ENCODE measurements around the gene SHISA4. TPM values are rescaled to one million over a fixed set of nuclear protein-coding genes. Genes with fewer than 3 reads are reported as not detected.
A peak's percentile ranks its signal among the peaks of the same experiment; 100 is the strongest.

The SHISA4 gene
- total and polyA plus RNA-seq, 2 experiments from 2014 or later = 21.9 to 22.8 TPM

DNA sequence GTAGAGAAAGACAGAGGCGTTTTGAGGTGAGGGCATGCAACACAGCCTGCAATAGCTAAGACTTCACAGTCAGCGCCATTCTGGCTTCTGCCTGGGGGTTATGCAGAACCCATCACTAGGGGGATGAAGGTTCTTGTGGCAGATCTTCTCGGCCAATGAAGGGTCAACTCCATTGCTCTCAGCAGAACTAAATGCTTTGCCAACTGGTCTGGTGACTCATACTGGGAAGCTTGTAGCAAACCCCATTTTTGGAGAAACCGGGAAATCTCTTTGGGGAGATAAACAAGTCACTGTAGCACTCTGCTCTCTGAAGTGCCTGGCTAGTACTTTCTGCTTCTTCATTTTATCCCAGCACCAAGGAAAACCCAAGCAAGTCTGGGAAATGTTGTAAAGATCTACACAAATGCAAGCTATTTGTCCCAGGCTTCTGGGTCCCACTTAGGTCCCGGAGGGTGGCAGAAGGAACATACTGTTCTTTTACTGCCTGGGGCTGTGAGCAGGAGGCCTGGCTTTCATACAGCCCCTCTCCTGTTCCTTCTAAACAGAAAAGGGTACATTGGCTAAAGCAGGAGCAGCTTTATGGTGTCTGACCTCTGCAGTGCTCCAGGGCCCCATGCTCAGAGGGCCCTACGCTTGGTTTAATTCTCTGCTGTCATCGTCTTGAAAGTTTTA lies 28.8 kb downstream of the SHISA4 start:
- TF ChIP-seq, protein P1, sequence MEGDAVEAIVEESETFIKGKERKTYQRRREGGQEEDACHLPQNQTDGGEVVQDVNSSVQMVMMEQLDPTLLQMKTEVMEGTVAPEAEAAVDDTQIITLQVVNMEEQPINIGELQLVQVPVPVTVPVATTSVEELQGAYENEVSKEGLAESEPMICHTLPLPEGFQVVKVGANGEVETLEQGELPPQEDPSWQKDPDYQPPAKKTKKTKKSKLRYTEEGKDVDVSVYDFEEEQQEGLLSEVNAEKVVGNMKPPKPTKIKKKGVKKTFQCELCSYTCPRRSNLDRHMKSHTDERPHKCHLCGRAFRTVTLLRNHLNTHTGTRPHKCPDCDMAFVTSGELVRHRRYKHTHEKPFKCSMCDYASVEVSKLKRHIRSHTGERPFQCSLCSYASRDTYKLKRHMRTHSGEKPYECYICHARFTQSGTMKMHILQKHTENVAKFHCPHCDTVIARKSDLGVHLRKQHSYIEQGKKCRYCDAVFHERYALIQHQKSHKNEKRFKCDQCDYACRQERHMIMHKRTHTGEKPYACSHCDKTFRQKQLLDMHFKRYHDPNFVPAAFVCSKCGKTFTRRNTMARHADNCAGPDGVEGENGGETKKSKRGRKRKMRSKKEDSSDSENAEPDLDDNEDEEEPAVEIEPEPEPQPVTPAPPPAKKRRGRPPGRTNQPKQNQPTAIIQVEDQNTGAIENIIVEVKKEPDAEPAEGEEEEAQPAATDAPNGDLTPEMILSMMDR (IDR thresholded peaks at IDR 0.05; ENCODE audit: low read depth, low read length) = no peak

DNA sequence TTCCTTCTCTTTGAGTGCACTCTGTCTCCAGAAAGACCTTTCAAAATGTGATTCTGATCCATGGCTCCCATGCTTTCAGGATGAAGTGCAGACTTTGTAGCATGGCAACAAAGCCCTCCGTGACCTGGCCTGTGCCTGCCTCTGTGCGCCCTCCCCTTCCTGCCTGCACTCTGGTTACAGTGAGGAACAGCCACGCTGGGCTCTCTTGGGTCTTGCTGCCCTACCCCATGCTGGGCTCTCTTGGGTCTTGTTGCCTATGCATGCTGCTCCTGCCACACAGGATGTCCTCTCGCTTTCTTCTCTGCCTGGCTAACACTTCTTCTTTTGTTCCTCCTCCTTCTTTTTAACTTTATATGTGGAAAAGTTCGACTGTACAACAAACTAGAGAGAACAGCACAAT lies 29.6 kb downstream of the SHISA4 start:
- no peaks in the 10 kb centered on the region for H3K27me3 ChIP-seq
- peaks cover 28% of the 10 kb centered on the region for H3K4me1 ChIP-seq (ENCODE audit: low read depth)
- H3K9me3 ChIP-seq (ENCODE audit: low read depth) = no peaks in the 10 kb centered on the region
- TF ChIP-seq, protein P1 (IDR thresholded peaks at IDR 0.05; ENCODE audit: low read depth, low read length) = no peak
- H3K27ac ChIP-seq = no peak overlapping the region
- no peaks in the 10 kb centered on the region for H3K36me3 ChIP-seq
- no peak for DNase-seq (ENCODE audit: low read depth in 1 of 2, low spot score in 1 of 2)
- H3K4me3 ChIP-seq = no peak overlapping the region

More for the DNA sequence above, 28.8 kb downstream of the SHISA4 start:
- Histone ChIP-seq H3K4me3 (no peak overlapping the region), H3K4me1 (ENCODE audit: low read depth) (peaks cover 28% of the 10 kb centered on the region), H3K9me3 (ENCODE audit: low read depth) (no peaks in the 10 kb centered on the region), H3K27ac (peak overlapping the region; percentile 72), H3K36me3 (no peaks in the 10 kb centered on the region), H3K27me3 (no peaks in the 10 kb centered on the region)
- DNase-seq (ENCODE audit: low read depth in 1 of 2, low spot score in 1 of 2) = peak in 1 of 2 donors; percentile 95

DNA sequence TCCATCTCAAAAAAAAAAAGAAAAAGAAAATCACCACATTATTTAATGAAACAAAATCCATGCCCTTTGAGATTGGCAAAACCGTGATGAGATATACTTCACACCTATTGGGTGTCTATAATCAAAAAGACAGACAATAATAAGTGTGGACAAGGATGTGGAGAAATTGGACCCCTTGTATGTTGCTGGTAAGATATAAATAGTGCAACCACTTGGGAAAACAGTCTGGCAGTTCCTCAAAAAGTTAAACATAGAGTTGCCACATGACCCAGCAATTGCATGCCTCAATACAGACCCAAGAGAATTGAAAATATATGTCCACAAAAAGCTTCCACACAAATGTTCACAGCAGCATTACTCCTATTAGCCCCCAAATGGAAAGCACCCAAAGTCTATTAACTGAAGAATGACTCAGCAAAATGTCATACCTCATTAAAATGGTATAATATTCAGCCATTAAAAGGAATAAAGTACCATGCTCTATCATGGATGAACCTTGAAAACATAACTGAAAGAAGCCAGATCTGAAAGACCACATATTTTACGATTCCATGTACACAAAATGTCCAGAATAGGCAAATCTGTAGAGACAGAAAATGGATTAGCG lies 33.4 kb downstream of the SHISA4 start:
- H3K4me1 ChIP-seq (ENCODE audit: low read depth) = peaks cover 7% of the 10 kb centered on the region
- no peak overlapping the region for H3K4me3 ChIP-seq
- no peaks in the 10 kb centered on the region for H3K9me3 ChIP-seq (ENCODE audit: low read depth)
- no peaks in the 10 kb centered on the region for H3K27me3 ChIP-seq
- H3K36me3 ChIP-seq = no peaks in the 10 kb centered on the region
- H3K27ac ChIP-seq = no peak overlapping the region
- DNase-seq (ENCODE audit: low read depth in 1 of 2, low spot score in 1 of 2) = no peak
- TF ChIP-seq, protein P1 (IDR thresholded peaks at IDR 0.05; ENCODE audit: low read depth, low read length) = no peak

DNA sequence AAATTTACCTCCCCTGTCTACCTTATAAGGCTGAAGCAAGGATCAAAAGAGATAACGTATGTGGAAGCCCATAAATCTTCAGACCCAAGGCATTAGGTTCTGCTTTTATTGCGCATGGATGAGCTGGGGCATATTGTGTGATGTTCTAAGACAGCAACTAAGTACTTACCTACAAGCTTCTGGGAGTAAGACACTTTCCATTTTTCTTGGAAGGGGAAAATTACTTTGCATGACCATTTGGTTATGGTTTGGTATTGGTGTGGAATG lies 36.5 kb downstream of the SHISA4 start:
- no peak overlapping the region for H3K4me3 ChIP-seq
- peaks cover 11% of the 10 kb centered on the region for H3K4me1 ChIP-seq (ENCODE audit: low read depth)
- TF ChIP-seq, protein P1 (IDR thresholded peaks at IDR 0.05; ENCODE audit: low read depth, low read length) = no peak
- no peaks in the 10 kb centered on the region for H3K36me3 ChIP-seq
- DNase-seq (ENCODE audit: low read depth in 1 of 2, low spot score in 1 of 2) = no peak
- H3K9me3 ChIP-seq (ENCODE audit: low read depth) = no peaks in the 10 kb centered on the region
- H3K27ac ChIP-seq = no peak overlapping the region
- no peaks in the 10 kb centered on the region for H3K27me3 ChIP-seq

DNA sequence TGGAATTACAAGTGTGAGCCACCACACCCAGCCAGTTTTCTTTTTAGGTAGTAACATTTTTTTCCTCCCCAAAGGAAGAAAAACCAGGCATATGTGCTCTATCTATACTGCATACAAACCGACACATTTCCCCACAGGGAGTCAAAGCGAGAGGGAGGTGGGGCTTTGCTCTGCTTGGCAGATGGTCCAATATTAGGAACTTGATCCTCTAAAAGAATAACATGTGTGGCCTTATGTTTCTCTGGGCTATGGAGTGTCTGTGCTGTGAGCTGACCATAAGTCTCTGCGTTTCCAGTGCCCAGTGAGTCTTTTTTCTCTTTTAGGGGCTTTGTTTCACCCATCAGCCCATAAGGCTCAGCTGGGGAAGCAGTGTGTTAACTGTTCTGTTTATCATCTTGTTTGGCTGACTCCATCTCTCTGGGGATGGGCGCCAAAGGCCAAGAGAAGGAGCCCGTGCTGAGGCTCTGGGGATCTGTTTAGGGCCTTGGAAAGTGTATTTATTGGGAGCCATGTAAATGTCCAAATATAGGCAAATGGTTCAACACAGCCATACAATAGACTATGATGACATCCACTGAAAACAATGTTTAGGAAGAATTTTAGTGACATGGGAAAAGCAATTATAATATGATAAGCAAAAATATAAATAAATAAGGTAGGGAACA lies 37.4 kb downstream of the SHISA4 start:
- H3K27ac ChIP-seq = no peak overlapping the region
- H3K4me1 ChIP-seq (ENCODE audit: low read depth) = peaks cover 11% of the 10 kb centered on the region
- DNase-seq (ENCODE audit: low read depth in 1 of 2, low spot score in 1 of 2) = peak in 1 of 2 donors; percentile 44
- H3K9me3 ChIP-seq (ENCODE audit: low read depth) = no peaks in the 10 kb centered on the region
- TF ChIP-seq, protein P1 (IDR thresholded peaks at IDR 0.05; ENCODE audit: low read depth, low read length) = no peak
- no peaks in the 10 kb centered on the region for H3K27me3 ChIP-seq
- no peaks in the 10 kb centered on the region for H3K36me3 ChIP-seq
- no peak overlapping the region for H3K4me3 ChIP-seq
